ENCODE data around the gene SDS. TPM values are rescaled to one million over a fixed set of nuclear protein-coding genes. Genes with fewer than 3 reads are reported as not detected.

The SDS gene
- total RNA-seq, 1 donor from 2014 or later, result not detected

DNA sequence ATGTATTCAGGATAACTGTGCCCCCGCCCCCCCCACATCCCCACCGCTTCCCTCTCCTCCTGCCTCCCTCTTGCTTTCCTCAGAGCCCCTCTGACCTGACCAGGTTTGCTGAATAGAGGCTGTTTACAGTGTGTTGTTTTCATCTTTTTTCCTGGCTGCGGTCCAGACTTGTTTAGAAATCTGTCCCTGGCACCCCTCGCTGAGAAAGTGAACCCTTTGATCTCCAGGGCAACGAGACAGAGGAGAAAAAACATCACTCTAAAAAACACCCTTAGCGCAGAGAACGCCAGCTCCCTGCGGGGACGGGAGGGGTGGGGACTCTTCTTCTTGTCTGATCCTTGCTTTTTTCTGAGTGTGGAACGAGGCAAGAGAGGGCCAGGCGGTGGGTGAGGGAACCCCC is 22.5 kb downstream of the SDS start:
- no peak overlapping the region for H3K27ac Mint-ChIP-seq
- no peak overlapping the region for H3K4me3 Mint-ChIP-seq

GRCh38 chr12:113378291-113378690 is 25.4 kb downstream of the SDS start:
- Mint-ChIP-seq H3K36me3 (peaks cover 16% of the 10 kb centered on the region), H3K27ac (no peak overlapping the region), H3K4me1 (ENCODE audit: unreplicated experiment) (peaks cover 3% of the 10 kb centered on the region), H3K4me3 (no peak overlapping the region), H3K27me3 (no peaks in the 10 kb centered on the region), H3K9me3 (no peaks in the 10 kb centered on the region)
- no peak for DNase-seq (ENCODE audit: extremely low spot score, unreplicated experiment)
- TF ChIP-seq CTCF (conservative IDR thresholded peaks at IDR 0.05), result no peak

More for the DNA sequence above, 22.5 kb downstream of the SDS start:
- no peaks in the 10 kb centered on the region for H3K9me3 Mint-ChIP-seq
- no peak for TF ChIP-seq CTCF (conservative IDR thresholded peaks at IDR 0.05)
- DNase-seq (ENCODE audit: extremely low spot score, unreplicated experiment), result no peak
- no peaks in the 10 kb centered on the region for H3K27me3 Mint-ChIP-seq
- H3K36me3 Mint-ChIP-seq, result peaks cover 10% of the 10 kb centered on the region
- peaks cover 3% of the 10 kb centered on the region for H3K4me1 Mint-ChIP-seq (ENCODE audit: unreplicated experiment)

- TF ChIP-seq CTCF (conservative IDR thresholded peaks at IDR 0.05), result no peak
- Mint-ChIP-seq H3K36me3 (peaks cover 20% of the 10 kb centered on the region), H3K4me1 (ENCODE audit: unreplicated experiment) (no peaks in the 10 kb centered on the region), H3K4me3 (no peak overlapping the region), H3K9me3 (no peaks in the 10 kb centered on the region), H3K27ac (no peak overlapping the region), H3K27me3 (no peaks in the 10 kb centered on the region)
- no peak for DNase-seq (ENCODE audit: extremely low spot score, unreplicated experiment)
Observed at GRCh38 chr12:113374823-113375428, 28.8 kb downstream of the SDS start.

GRCh38 chr12:113373969-113374368 is 29.7 kb downstream of the SDS start:
- H3K36me3 Mint-ChIP-seq, result peaks cover 20% of the 10 kb centered on the region
- H3K27ac Mint-ChIP-seq, result no peak overlapping the region
- no peak for DNase-seq (ENCODE audit: extremely low spot score, unreplicated experiment)
- no peak overlapping the region for H3K4me3 Mint-ChIP-seq
- TF ChIP-seq CTCF (conservative IDR thresholded peaks at IDR 0.05), result no peak
- H3K4me1 Mint-ChIP-seq (ENCODE audit: unreplicated experiment), result no peaks in the 10 kb centered on the region
- H3K9me3 Mint-ChIP-seq, result no peaks in the 10 kb centered on the region
- H3K27me3 Mint-ChIP-seq, result no peaks in the 10 kb centered on the region

GRCh38 chr12:113373440-113373839 is 30.2 kb downstream of the SDS start:
- Mint-ChIP-seq H3K36me3 (peaks cover 20% of the 10 kb centered on the region), H3K4me3 (no peak overlapping the region), H3K27me3 (no peaks in the 10 kb centered on the region), H3K9me3 (no peaks in the 10 kb centered on the region), H3K27ac (no peak overlapping the region), H3K4me1 (ENCODE audit: unreplicated experiment) (no peaks in the 10 kb centered on the region)
- no peak for DNase-seq (ENCODE audit: extremely low spot score, unreplicated experiment)
- no peak for TF ChIP-seq CTCF (conservative IDR thresholded peaks at IDR 0.05)

GRCh38 chr12:113372371-113372770 is 31.3 kb downstream of the SDS start:
- Mint-ChIP-seq H3K4me1 (ENCODE audit: unreplicated experiment) (no peaks in the 10 kb centered on the region), H3K36me3 (peaks cover 17% of the 10 kb centered on the region), H3K27me3 (no peaks in the 10 kb centered on the region)

More at GRCh38 chr12:113372371-113372770, 31.3 kb downstream of the SDS start:
- TF ChIP-seq CTCF (conservative IDR thresholded peaks at IDR 0.05), result no peak
- Mint-ChIP-seq H3K4me3 (no peak overlapping the region), H3K9me3 (no peaks in the 10 kb centered on the region), H3K27ac (no peak overlapping the region)
- no peak for DNase-seq (ENCODE audit: extremely low spot score, unreplicated experiment)
